Gastrocnemius medialis (tissue), 4 donors: ENCODE data around the gene ATP6V0D1. TPM values are rescaled to one million over a fixed set of nuclear protein-coding genes. Genes with fewer than 3 reads are reported as not detected.

ENCODE experiments used
- ATAC-seq, 2 donors: fragments of 150-250 bp; one replicate each; pipeline ENCODE4 v1.9.1; 2016
- DNase-seq, 2 donors: peaks; one replicate each; pipeline ENCODE4 v3.0.0-alpha.2; 2019
- H3K27ac ChIP-seq, 4 donors: fragments of 200-600 bp; sonication (generic); 1 replicate in 1 of 4; 2 replicates in 3 of 4; pipeline ENCODE4 v1.5.1; 2016 to 2018; ENCODE audit warnings: mild to moderate bottlenecking in 2 of 4, moderate library complexity in 1 of 4
- H3K27me3 ChIP-seq, 3 donors: fragments of 200-600 bp; sonication (generic) in 2 of 3; 1 replicate in 1 of 3; 2 replicates in 2 of 3; pipeline versions ENCODE4 v1.5.1 to v1.6.0; 2016 to 2019; ENCODE audit warnings: mild to moderate bottlenecking in 1 of 3, moderate library complexity in 1 of 3
- H3K36me3 ChIP-seq, 2 donors: fragments of 200-600 bp; sonication (generic) in 1 of 2; one replicate each; pipeline ENCODE4 v1.5.1; 2017 to 2018
- H3K4me1 ChIP-seq, 2 donors: fragments of 200-600 bp; sonication (generic) in 1 of 2; one replicate each; pipeline ENCODE4 v1.5.1; 2016 to 2017; ENCODE audit warnings: mild to moderate bottlenecking in 2 of 2
- H3K4me3 ChIP-seq, 4 donors: fragments of 200-600 bp; sonication (generic) in 3 of 4; 1 replicate in 1 of 4; 2 replicates in 3 of 4; pipeline ENCODE4 v1.5.1; 2016 to 2019; ENCODE audit warnings: mild to moderate bottlenecking in 2 of 4
- H3K9me3 ChIP-seq, 3 donors: fragments of 200-600 bp; sonication (generic) in 2 of 3; 1 replicate in 1 of 3; 2 replicates in 2 of 3; pipeline ENCODE4 v1.5.1; 2016 to 2019
- CTCF ChIP-seq, 5 experiments: fragments of 450-650 bp in 3 of 5; fragments of 200-600 bp in 2 of 5; sonication (generic) in 2 of 5; IDR thresholded peaks in 4 of 5; conservative IDR thresholded peaks in 1 of 5; 1 replicate in 4 of 5; 2 replicates in 1 of 5; pipeline ENCODE4 v1.5.1; 2016 to 2019; ENCODE audit warnings: antibody characterized with exemption in 5 of 5, mild to moderate bottlenecking in 3 of 5, moderate library complexity in 3 of 5
- POLR2A ChIP-seq, 2 donors: fragments of 450-650 bp; IDR thresholded peaks; one replicate each; pipeline ENCODE4 v1.6.1; 2017; ENCODE audit warnings: antibody characterized with exemption in 2 of 2, mild to moderate bottlenecking in 2 of 2, moderate library complexity in 2 of 2
- in situ Hi-C, 4 donors: fragments of 200-750 bp; cut with MboI; loops; one replicate each; pipeline versions ENCODE4 v1.15.0 to v1.8.0; 2017; ENCODE audit warnings: low sequenced_read_pairs in 4 of 4
- intact Hi-C: fragments of 100-400 bp; cut with DNase I; formaldehyde crosslinking; loops from one replicate; pipeline ENCODE4 v1.15.1; 2023; ENCODE audit warnings: low total_unique reads
- total RNA-seq, 4 donors: library from RNA; depleted of rRNA; stranded (reverse); fragments of >200 nt; gene quantifications; one replicate each; pipeline versions ENCODE4 v1.1.0 to v1.2.3, GENCODE V29; 2016

Gene ATP6V0D1
- total RNA-seq, 4 donors from 2014 or later = 117 to 211 (median 157) TPM

GRCh38 chr16:67412294-67412693 lies 68.7 kb downstream of the ATP6V0D1 start:
- in situ Hi-C loops = loop anchor here in 1 of 4 donors (10.0 kb wide), 1 partner anchor 147 kb away; no protein-coding TSS in a partner anchor

GRCh38 chr16:67411339-67411738 lies 69.6 kb downstream of the ATP6V0D1 start:
- H3K4me1 ChIP-seq = peaks cover 34 to 39% of the 10 kb centered on the region in 2 donors
- TF ChIP-seq CTCF (IDR thresholded peaks at IDR 0.05 in 4 of 5, conservative IDR thresholded peaks at IDR 0.05 in 1 of 5) (no peak), POLR2A (IDR thresholded peaks at IDR 0.05) (no peak)
- intact Hi-C loops (no loop called here), in situ Hi-C loops (loop anchor here in 1 of 4 donors (10.0 kb wide), 1 partner anchor 147 kb away; no protein-coding TSS in a partner anchor)
- no peak overlapping the region for H3K27ac ChIP-seq
- DNase-seq (no peak), ATAC-seq (no peak)
- no peaks in the 10 kb centered on the region for H3K36me3 ChIP-seq
- no peaks in the 10 kb centered on the region for H3K27me3 ChIP-seq
- H3K4me3 ChIP-seq = no peak overlapping the region
- no peaks in the 10 kb centered on the region for H3K9me3 ChIP-seq

More at GRCh38 chr16:67412294-67412693, 68.7 kb downstream of the ATP6V0D1 start:
- ATAC-seq = no peak
- H3K27me3 ChIP-seq = no peaks in the 10 kb centered on the region
- H3K4me1 ChIP-seq = peaks cover 25 to 29% of the 10 kb centered on the region in 2 donors
- H3K9me3 ChIP-seq = no peaks in the 10 kb centered on the region
- DNase-seq = no peak
- TF ChIP-seq POLR2A (IDR thresholded peaks at IDR 0.05) (no peak), CTCF (IDR thresholded peaks at IDR 0.05 in 4 of 5, conservative IDR thresholded peaks at IDR 0.05 in 1 of 5) (no peak)
- H3K4me3 ChIP-seq = no peak overlapping the region
- peak overlapping the region in 1 of 4 donors; percentile 53 for H3K27ac ChIP-seq
- no peaks in the 10 kb centered on the region for H3K36me3 ChIP-seq
- intact Hi-C loops = no loop called here

GRCh38 chr16:67409631-67410030 lies 71.3 kb downstream of the ATP6V0D1 start:
- TF ChIP-seq POLR2A (IDR thresholded peaks at IDR 0.05) (no peak), CTCF (IDR thresholded peaks at IDR 0.05 in 4 of 5, conservative IDR thresholded peaks at IDR 0.05 in 1 of 5) (no peak)

GRCh38 chr16:67407788-67408452 lies 73.0 kb downstream of the ATP6V0D1 start:
- no peaks in the 10 kb centered on the region for H3K9me3 ChIP-seq
- no peak for ATAC-seq
- H3K36me3 ChIP-seq = no peaks in the 10 kb centered on the region
- H3K4me3 ChIP-seq = no peak overlapping the region
- intact Hi-C loops (loop anchor here (5.0 kb wide), 2 partner anchors 146 to 161 kb away; partner anchors contain the start of genes FHOD1 and SLC9A5), in situ Hi-C loops (no loop called here)
- TF ChIP-seq POLR2A (IDR thresholded peaks at IDR 0.05) = no peak
- peak overlapping the region in 3 of 4 donors; percentile 71 to 82 (median 82) for H3K27ac ChIP-seq
- peaks cover 33 to 48% of the 10 kb centered on the region in 2 donors for H3K4me1 ChIP-seq
- no peak for DNase-seq
- no peaks in the 10 kb centered on the region for H3K27me3 ChIP-seq

More at GRCh38 chr16:67409631-67410030, 71.3 kb downstream of the ATP6V0D1 start:
- Histone ChIP-seq H3K36me3 (no peaks in the 10 kb centered on the region), H3K4me1 (peaks cover 39 to 44% of the 10 kb centered on the region in 2 donors), H3K9me3 (no peaks in the 10 kb centered on the region), H3K27ac (peak overlapping the region in 3 of 4 donors; percentile 10 to 18 (median 17)), H3K4me3 (no peak overlapping the region), H3K27me3 (no peaks in the 10 kb centered on the region)
- ATAC-seq = no peak
- in situ Hi-C loops = loop anchor here in 1 of 4 donors (10.0 kb wide), 1 partner anchor 145 kb away; no protein-coding TSS in a partner anchor
- DNase-seq = no peak
- intact Hi-C loops = loop anchor here (5.0 kb wide), 2 partner anchors 147 to 162 kb away; partner anchors contain the start of genes FHOD1 and SLC9A5

GRCh38 chr16:67407176-67407787 lies 73.7 kb downstream of the ATP6V0D1 start:
- in situ Hi-C loops (no loop called here), intact Hi-C loops (loop anchor here (5.0 kb wide), 2 partner anchors 145 to 160 kb away; partner anchors contain the start of genes FHOD1 and SLC9A5)
- no peak for TF ChIP-seq CTCF (IDR thresholded peaks at IDR 0.05 in 4 of 5, conservative IDR thresholded peaks at IDR 0.05 in 1 of 5)
- TF ChIP-seq POLR2A (IDR thresholded peaks at IDR 0.05) = no peak
- Histone ChIP-seq H3K4me3 (no peak overlapping the region), H3K36me3 (no peaks in the 10 kb centered on the region), H3K4me1 (peaks cover 33 to 48% of the 10 kb centered on the region in 2 donors), H3K27me3 (no peaks in the 10 kb centered on the region), H3K9me3 (no peaks in the 10 kb centered on the region), H3K27ac (peak overlapping the region; percentile 71 to 85 (median 82))
- no peak for DNase-seq
- no peak for ATAC-seq
